GM06990 (cell line): ENCODE measurements around the gene CAPN3.

Experiments
- DNase-seq: peaks from one replicate; pipeline ENCODE4 v3.0.0-alpha.2; 2011; ENCODE audit not compliant: insufficient read length; ENCODE audit errors: extremely low read depth
- H3K27me3 ChIP-seq: replicated peaks from 2 replicates; pipeline ENCODE4 v1.6.0; 2011; ENCODE audit warnings: low read length; ENCODE audit not compliant: control insufficient read depth, insufficient read depth
- H3K36me3 ChIP-seq: 2 replicates; pipeline ENCODE4 v1.5.1; 2011; ENCODE audit warnings: low read length; ENCODE audit not compliant: control insufficient read depth, insufficient read depth
- H3K4me3 ChIP-seq: replicated peaks from 2 replicates; pipeline ENCODE4 v1.5.1; 2011; ENCODE audit warnings: low read depth, mild to moderate bottlenecking, control low read depth, low read length
- CTCF ChIP-seq: IDR thresholded peaks from 2 replicates; pipeline ENCODE4 v1.5.1; 2011; ENCODE audit warnings: low read length, control low read depth, mild to moderate bottlenecking, inconsistent platforms; ENCODE audit not compliant: insufficient read depth, poor library complexity, severe bottlenecking

Gene CAPN3

GRCh38 chr15:42374810-42375209 lies 15.5 kb downstream of the CAPN3 start:
- no peak overlapping the region for H3K4me3 ChIP-seq
- no peaks in the 10 kb centered on the region for H3K27me3 ChIP-seq
- DNase-seq = no peak
- H3K36me3 ChIP-seq = no peaks in the 10 kb centered on the region
- TF ChIP-seq CTCF = no peak

- H3K4me3 ChIP-seq = no peak overlapping the region
- H3K36me3 ChIP-seq = no peaks in the 10 kb centered on the region
- TF ChIP-seq CTCF = no peak
- no peaks in the 10 kb centered on the region for H3K27me3 ChIP-seq
- no peak for DNase-seq
Observed at GRCh38 chr15:42375252-42375651, 16.0 kb downstream of the CAPN3 start.

- Histone ChIP-seq H3K27me3 (no peaks in the 10 kb centered on the region), H3K36me3 (no peaks in the 10 kb centered on the region), H3K4me3 (no peak overlapping the region)
- no peak for DNase-seq
- no peak for TF ChIP-seq CTCF
Observed at GRCh38 chr15:42375941-42376340, 16.6 kb downstream of the CAPN3 start.

GRCh38 chr15:42378011-42378410 lies 18.7 kb downstream of the CAPN3 start:
- DNase-seq = no peak
- no peak for TF ChIP-seq CTCF
- Histone ChIP-seq H3K27me3 (no peaks in the 10 kb centered on the region), H3K4me3 (no peak overlapping the region), H3K36me3 (no peaks in the 10 kb centered on the region)

GRCh38 chr15:42384597-42384996 lies 25.3 kb downstream of the CAPN3 start:
- Histone ChIP-seq H3K36me3 (no peaks in the 10 kb centered on the region; the same call in none of the 2 replicates), H3K4me3 (no peak overlapping the region), H3K27me3 (no peaks in the 10 kb centered on the region)
- TF ChIP-seq CTCF = no peak
- no peak for DNase-seq
